ENCODE results near the gene KCNMA1. TPM values are rescaled to one million over a fixed set of nuclear protein-coding genes. Genes with fewer than 3 reads are reported as not detected.

KCNMA1 gene
- total and polyA plus RNA-seq, 2 donors (not counting 1 experiment from before 2014, with no cell fraction given), result 0.82 to 3.1 TPM

GRCh38 chr10:77577666-77578229 lies 59.9 kb downstream of the KCNMA1 start:
- Histone ChIP-seq H3K9me3 (ENCODE audit: control extremely low read depth in 1 of 3, control insufficient read depth in 2 of 3, insufficient read depth in 1 of 3, low read length in 2 of 3) (peaks cover 0 to 2% (median 0%) of the 10 kb centered on the region in 3 donors), H3K27ac (ENCODE audit: low read length in 2 of 2) (no peak overlapping the region), H3K27me3 (replicated peaks in 1 of 4; ENCODE audit: control extremely low read depth in 1 of 4, control insufficient read depth in 3 of 4, insufficient read depth in 4 of 4, low read length in 3 of 4) (no peaks in the 10 kb centered on the region), H4K20me1 (ENCODE audit: control insufficient read depth, insufficient read depth, low read length, poor library complexity, severe bottlenecking) (no peaks in the 10 kb centered on the region), H2AFZ (ENCODE audit: insufficient read depth, low read depth, low read length, poor library complexity, severe bottlenecking) (no peak overlapping the region), H3K4me3 (ENCODE audit: control extremely low read depth in 1 of 5, extremely low read depth in 1 of 5, insufficient read depth in 1 of 5, low read depth in 2 of 5, low read length in 4 of 5) (no peak overlapping the region), H3K36me3 (replicated peaks in 1 of 2; ENCODE audit: control extremely low read depth in 1 of 2, control insufficient read depth in 1 of 2, extremely low read depth in 1 of 2, insufficient read depth in 2 of 2, low read length in 1 of 2) (no peaks in the 10 kb centered on the region), H3K9ac (ENCODE audit: low read length) (no peak overlapping the region), H3K4me1 (ENCODE audit: control insufficient read depth in 2 of 2, insufficient read depth in 2 of 2, low read length in 2 of 2) (no peaks in the 10 kb centered on the region), H3K4me2 (replicated peaks; ENCODE audit: low read depth, low read length, poor library complexity, severe bottlenecking) (no peak overlapping the region), H3K79me2 (ENCODE audit: control insufficient read depth, insufficient read depth, low read length) (no peaks in the 10 kb centered on the region)
- no peaks in the 10 kb centered on the region for H3K9me3 Mint-ChIP-seq (ENCODE audit: insufficient read depth)
- DNase-seq, result no peak
- no peak for ATAC-seq (ENCODE audit: low read depth)
- no peaks in the 10 kb centered on the region for H3K27me3 Mint-ChIP-seq
- intact Hi-C loops (cut with micrococcal nuclease), result no loop called here
- TF ChIP-seq EZH2 (IDR thresholded peaks at IDR 0.05; ENCODE audit: borderline replicate concordance, insufficient read depth, low read depth, low read length, poor library complexity, severe bottlenecking), result no peak
- TF ChIP-seq CTCF (IDR thresholded peaks at IDR 0.05), result no peak
- ChIA-PET CTCF (no interaction called here), POLR2A (no interaction called here)
- WGBS (ENCODE audit: insufficient coverage), result no CpG with 5 or more reads among the region's 1 CpG
- no peak overlapping the region for H3K27ac Mint-ChIP-seq
- no peak overlapping the region for H3K4me3 Mint-ChIP-seq
- H3K4me1 Mint-ChIP-seq, result no peaks in the 10 kb centered on the region

GRCh38 chr10:77576444-77577032 lies 61.1 kb downstream of the KCNMA1 start:
- Histone ChIP-seq H2AFZ (ENCODE audit: insufficient read depth, low read depth, low read length, poor library complexity, severe bottlenecking) (no peak overlapping the region), H3K4me1 (ENCODE audit: control insufficient read depth in 2 of 2, insufficient read depth in 2 of 2, low read length in 2 of 2) (no peaks in the 10 kb centered on the region), H3K9ac (ENCODE audit: low read length) (no peak overlapping the region), H3K9me3 (ENCODE audit: control extremely low read depth in 1 of 3, control insufficient read depth in 2 of 3, insufficient read depth in 1 of 3, low read length in 2 of 3) (peaks cover 0 to 2% (median 0%) of the 10 kb centered on the region in 3 donors), H3K27me3 (replicated peaks in 1 of 4; ENCODE audit: control extremely low read depth in 1 of 4, control insufficient read depth in 3 of 4, insufficient read depth in 4 of 4, low read length in 3 of 4) (no peaks in the 10 kb centered on the region), H4K20me1 (ENCODE audit: control insufficient read depth, insufficient read depth, low read length, poor library complexity, severe bottlenecking) (no peaks in the 10 kb centered on the region), H3K27ac (ENCODE audit: low read length in 2 of 2) (no peak overlapping the region), H3K36me3 (replicated peaks in 1 of 2; ENCODE audit: control extremely low read depth in 1 of 2, control insufficient read depth in 1 of 2, extremely low read depth in 1 of 2, insufficient read depth in 2 of 2, low read length in 1 of 2) (no peaks in the 10 kb centered on the region), H3K79me2 (ENCODE audit: control insufficient read depth, insufficient read depth, low read length) (no peaks in the 10 kb centered on the region), H3K4me2 (replicated peaks; ENCODE audit: low read depth, low read length, poor library complexity, severe bottlenecking) (no peak overlapping the region), H3K4me3 (ENCODE audit: control extremely low read depth in 1 of 5, extremely low read depth in 1 of 5, insufficient read depth in 1 of 5, low read depth in 2 of 5, low read length in 4 of 5) (no peak overlapping the region)
- DNase-seq, result no peak
- intact Hi-C loops (cut with micrococcal nuclease), result no loop called here
- no peaks in the 10 kb centered on the region for H3K9me3 Mint-ChIP-seq (ENCODE audit: insufficient read depth)
- TF ChIP-seq EZH2 (IDR thresholded peaks at IDR 0.05; ENCODE audit: borderline replicate concordance, insufficient read depth, low read depth, low read length, poor library complexity, severe bottlenecking), result no peak
- no peak for TF ChIP-seq CTCF (IDR thresholded peaks at IDR 0.05)
- ChIA-PET CTCF (no interaction called here), POLR2A (no interaction called here)
- H3K4me1 Mint-ChIP-seq, result no peaks in the 10 kb centered on the region
- WGBS (ENCODE audit: insufficient coverage), result 90% methylated on average over 9 of the region's 9 CpGs
- no peaks in the 10 kb centered on the region for H3K27me3 Mint-ChIP-seq
- no peak for ATAC-seq (ENCODE audit: low read depth)
- no peak overlapping the region for H3K27ac Mint-ChIP-seq
- no peak overlapping the region for H3K4me3 Mint-ChIP-seq

Data from B cell (primary cell).